ENCODE measurements around the gene PXYLP1.
"Not testable (repeated sequence)": the region's sequence is repeated elsewhere in the genome, so short reads cannot be mapped to it uniquely, and the experiment has no call there.

PXYLP1 gene

DNA sequence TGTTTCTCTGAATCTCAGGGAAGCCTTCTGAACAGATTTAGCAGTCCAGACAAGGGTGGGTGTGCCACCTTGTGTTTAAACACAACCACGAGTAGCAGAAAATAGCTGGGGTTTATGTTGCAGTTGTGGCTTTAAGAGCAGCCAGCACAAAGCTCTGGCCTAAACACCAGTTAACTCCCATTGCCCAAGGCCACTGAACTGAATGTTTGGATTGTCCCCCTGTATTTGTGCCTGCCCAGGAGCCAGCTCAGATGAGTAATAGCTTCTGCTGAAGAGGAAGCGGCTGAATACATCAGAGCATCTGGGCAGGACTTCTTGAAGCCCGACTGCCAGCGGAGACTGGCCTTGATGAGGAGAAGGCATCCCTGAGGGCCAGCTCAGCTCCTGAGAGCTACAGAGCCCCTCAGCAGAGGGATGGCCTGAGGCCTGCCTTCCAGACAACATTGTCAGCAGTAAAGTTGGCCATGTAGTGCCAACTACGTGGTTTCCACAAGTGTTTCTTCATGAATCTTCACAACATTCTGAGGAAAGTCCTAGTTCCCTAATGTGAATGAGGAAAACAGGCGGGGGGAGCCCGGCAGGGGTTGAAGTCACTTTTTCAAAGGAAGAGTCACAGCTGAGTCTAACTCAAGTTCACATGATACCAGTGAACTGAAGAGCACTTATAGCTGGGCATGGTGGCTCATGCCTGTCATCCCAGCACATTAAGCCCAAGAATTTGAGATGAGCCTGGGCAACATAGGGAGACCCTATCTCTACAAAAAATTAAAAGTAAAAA is 70.9 kb downstream of the PXYLP1 start:
- no peak for DNase-seq

DNA sequence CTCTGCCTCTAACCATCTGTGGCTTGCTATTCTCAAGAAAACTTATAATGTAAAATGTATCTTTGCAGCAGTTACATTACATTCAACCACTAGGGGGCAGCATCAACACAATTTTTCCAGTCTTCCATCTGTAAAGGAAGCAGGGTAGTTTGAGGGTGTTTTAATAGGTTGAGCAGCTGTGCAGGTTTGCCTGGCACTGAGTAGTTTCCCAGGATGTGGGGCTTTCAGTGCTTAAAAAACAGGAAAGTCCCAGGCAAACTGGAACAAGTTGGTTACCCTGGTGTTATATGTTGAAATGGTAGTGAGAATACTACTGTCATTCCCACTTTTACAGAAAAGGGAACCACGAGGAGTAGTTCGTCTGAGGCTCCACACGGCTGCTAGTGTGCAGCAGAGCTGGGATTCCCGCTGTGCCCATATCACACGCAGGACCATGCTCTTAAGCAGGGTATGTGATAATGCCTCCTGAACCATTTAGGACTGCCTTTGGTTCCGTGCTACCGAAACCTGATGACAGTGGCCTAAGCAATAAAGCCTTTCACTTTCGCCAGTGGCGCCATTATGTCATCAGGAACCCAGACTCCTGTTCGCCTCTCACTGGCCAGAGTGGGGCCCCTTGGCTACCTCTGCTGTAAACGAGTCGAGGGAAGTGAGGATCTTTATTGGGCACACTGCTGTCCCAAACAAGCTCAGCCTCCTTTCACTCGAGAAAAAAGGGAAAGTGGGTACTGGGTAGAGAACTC is 72.0 kb downstream of the PXYLP1 start:
- peak in 1 of 2 experiments; percentile 55 for DNase-seq

GRCh38 chr3:141305436-141305835 is 73.8 kb downstream of the PXYLP1 start:
- no peak for DNase-seq

GRCh38 chr3:141306276-141306675 is 74.7 kb downstream of the PXYLP1 start:
- DNase-seq, result no peak

GRCh38 chr3:141306922-141307321 is 75.3 kb downstream of the PXYLP1 start:
- DNase-seq, result peak in 1 of 2 experiments; percentile 42

GRCh38 chr3:141307351-141308059 is 75.9 kb downstream of the PXYLP1 start:
- peak in 1 of 2 experiments; percentile 58 for DNase-seq

DNA sequence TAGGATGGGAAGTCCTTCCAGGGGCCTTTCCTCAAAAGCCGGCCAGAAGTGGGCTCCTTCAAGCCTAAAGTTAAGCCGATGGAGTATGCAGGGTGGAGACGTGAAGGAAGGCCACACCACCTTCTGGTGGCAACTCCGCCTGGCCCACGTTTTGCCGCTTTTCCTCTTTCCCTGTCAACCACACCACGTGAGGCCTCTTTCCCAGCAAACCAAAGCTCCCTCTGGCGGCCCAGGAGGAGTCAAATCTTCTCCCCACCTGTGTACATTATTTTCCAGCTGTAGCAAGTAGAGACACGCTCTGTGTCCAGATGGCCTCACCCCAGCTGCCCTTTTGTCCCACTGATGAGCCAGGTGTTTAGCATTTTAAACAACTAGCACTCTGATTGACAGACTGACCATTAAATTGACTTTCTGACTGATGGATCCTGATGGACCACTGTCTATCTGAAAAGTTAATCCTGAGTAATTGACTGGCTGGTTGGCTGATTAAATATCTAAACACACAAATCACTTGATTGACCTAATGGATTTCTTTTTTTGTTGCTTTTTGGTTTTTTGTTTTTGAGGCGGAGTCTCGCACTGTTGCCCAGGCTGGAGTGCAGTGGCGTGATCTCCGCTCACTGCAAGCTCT is 77.1 kb downstream of the PXYLP1 start:
- DNase-seq, result no peak

GRCh38 chr3:141311170-141311495 is 79.5 kb downstream of the PXYLP1 start:
- DNase-seq, result no peak

DNA sequence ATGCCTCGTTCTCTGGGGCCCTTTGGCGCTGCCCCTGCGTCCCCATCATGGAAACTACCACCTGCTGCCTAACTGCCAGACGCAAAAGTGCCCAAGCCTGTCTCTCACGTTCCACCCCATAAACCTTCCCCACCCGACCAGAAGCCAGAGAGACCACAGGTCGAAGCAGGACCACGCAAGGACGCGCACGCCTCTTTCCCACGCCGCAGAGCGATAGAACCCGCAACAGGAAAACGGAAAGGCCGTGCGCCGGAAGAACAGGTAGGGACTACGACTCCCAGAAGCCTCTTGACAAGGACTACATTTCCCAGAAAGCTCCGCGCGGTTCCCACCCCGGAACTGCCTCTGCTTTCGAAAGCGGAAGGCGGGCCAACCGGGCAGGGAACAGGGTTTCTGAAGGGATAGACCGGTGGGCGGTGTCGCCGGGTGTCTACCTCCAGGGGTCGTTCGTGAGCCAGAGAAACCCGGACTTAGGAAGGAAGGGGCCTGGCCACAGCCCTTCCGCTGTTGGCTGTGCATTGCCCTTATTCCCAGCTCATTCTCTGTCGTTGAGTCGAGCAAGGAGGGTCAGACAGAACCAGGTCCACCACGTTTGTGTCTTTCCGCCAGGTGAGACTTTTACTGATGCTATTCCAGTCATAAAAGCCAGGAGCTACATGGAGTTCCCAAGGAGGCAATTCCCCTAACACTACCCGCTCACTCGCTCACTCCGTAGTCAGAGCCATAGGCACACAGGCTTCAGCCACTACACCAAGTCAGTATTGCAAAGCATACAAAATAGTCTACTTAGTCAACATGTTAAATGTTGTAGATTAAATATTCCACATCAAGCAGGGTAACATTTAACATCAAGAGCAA is 80.1 kb downstream of the PXYLP1 start:
- DNase-seq, result peak; percentile 99

DNA sequence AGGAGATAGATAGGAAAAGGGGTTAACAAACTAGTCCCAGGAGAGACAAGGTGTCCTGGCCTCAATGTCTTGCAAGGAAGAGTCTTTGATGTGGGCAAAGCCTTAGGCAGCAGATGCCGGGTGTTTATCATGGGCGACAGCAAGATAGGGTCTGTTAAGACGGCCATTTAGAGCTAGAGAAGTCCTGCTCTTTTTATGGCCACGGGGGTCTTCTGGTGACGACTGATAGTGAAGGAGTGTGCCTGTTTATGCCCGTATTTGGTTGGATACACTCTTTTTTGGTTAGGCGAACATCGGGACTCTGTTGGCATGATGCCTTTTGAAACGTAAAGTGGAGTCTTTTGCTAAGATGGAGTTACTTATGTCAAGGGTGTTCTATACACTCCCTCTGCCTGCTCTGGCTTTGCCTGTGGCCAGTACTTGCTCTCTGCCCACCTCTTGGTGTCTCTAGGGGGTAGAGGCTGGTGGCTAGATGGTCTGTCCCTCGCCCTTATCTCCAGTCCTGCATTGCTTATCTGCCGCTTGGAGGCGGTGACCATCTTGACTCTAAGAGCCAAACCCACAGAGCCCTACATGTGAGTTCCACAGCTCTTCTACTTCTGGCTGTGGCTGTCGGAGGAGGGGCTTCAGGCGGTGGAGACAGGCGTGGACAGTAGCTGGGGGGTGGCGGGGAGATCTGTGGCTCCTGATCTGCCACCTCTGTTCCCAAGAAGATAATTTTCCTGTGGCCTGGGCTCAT is 80.9 kb downstream of the PXYLP1 start:
- DNase-seq, result no peak

- DNase-seq, result no peak
These were observed 81.6 kb downstream of the PXYLP1 start for GRCh38 chr3:141313093-141313683.

DNA sequence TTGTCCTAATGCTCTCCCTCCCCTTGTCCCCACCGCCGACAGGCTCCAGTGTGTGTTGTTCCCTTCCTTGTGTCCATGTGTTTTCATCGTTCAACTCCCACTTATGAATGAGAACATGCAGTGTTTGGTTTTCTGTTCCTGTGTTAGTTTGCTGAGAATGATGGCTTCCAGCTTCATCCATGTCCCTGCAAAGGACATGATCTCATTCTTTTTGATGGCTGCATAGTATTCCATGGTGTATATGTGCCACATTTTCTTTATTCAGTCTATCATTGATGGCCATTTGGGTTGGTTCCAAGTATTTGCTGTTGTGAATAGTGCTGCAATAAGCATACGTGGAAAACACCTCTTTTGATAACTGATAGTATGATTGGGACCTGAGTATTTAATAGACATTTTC is 82.8 kb downstream of the PXYLP1 start:
- DNase-seq, result not testable (repeated sequence)

DNA sequence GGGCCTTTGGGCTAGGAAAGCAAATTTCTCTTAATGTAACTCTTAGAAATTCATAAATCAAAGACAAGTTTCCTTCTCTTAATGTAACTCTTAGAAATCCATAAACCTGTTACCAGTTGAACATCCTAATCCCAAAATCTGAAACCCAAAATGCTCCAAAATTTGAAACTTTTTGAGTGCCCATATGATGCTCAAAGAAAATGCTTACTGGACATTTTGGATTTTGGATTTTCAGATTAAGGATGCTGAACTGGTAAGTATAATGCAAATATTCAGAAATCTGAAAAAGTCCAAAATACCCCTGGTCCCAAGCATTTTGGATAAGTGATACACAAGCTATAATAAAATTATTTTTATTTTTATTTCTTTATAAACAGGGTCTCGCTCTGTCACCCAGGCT is 85.2 kb downstream of the PXYLP1 start:
- DNase-seq, result no peak

DNA sequence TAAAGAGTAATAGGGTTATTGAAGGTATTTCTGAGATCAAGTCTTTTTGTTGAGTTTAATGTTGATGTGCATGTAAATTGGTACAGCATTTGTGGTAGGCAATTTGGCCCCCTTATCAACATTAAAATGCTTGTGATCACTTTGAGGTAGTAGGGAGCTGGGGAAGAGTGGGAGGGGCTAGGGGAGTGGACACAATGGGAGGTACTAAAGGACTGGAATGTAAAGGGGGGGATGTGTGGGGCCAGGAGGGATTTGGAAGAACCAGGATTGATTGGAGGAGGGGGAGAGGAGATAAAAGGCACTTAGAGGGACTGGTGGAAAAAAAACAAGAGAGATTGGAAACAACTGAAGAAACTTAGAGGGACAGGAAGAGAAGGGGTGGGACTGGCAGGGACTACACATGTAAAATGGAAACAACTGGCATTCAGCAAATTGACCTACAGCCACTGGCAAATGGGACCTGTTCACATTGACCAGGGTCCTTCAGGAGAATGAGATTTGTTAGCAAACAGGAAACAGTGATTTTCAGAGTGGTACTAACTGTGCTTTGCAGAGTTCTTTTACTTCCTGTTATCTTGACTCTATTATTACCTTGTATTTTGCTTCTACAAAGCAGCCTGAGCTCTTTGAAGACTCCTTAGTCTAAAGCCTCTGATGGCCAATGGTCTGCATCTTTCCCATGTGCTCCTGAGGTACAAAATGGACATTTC is 88.9 kb downstream of the PXYLP1 start:
- no peak for DNase-seq

DNA sequence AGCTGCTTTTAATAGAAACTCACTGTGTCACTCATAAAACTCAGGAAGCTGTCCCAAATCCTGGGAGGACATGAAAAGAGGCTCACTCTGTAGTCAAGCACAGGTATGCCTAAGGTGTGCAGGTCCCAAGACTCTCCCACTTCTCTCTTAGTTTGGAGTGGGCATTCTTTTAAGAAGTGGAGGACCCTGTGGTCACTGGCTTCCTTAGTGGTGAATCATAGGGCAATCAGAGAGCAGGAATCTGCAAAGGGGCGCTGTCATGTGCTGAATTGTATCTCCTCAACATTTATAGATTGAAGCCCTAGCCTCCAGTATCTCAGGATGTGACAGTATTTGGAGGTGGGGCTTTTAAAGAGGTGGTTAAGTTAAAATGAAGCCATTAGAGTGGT is 89.5 kb downstream of the PXYLP1 start:
- DNase-seq, result no peak

DNA sequence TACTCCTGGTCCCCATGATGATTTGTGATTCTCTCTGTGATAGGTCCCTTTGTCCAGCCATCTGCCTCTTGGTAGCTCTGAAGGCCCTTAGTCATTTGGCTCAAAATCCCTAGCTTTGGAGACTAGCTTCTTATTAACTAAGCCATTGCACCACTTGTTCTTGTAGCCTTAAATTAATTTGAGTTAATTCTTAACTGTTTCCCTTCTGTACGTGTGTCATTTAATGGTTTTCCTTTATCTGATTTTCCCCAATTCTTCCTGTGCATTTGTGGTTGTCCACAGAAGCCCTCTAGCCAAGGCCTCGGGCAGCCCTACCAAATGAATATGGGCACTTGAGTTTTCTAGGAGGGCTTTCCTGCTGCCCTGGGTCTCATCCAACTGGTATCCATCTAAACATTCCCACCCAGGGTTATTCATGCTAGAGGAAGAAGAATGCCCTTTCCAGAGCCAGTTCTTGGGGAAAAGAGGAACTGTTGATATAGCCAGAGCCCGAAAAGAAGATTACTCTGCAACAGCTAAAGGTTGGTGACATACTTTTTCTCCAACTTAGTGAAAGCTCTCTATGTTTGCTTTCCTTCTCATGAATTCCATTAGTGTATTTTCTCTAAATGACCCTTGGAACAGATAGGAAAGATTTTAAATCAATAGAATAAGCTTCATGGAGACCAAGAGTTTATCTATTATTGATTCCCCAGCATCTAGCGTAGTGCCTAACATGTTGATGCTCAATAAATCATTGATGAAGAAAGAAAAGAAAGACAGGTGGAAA is 92.5 kb downstream of the PXYLP1 start:
- no peak for DNase-seq

DNA sequence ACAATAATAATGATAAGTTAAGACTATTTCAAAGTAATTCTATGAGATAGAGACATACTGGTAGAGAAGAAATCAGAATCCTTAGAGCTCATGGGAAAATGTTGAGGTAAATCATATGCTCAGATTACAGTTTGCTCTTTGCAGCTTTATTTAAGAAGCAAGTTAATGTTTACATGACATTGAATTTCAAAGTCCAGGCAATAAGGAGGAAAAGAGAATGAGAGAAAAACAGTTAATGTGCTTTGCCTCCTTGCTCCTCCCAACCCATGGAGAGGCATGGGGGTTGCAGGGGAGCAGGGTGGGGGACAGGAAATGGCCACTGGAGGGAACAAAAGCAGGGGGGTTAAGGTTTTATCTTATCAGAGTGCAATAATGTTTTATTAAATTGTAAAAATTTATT is 94.5 kb downstream of the PXYLP1 start:
- DNase-seq, result no peak

GRCh38 chr3:141326626-141327025 is 95.0 kb downstream of the PXYLP1 start:
- DNase-seq, result no peak

DNA sequence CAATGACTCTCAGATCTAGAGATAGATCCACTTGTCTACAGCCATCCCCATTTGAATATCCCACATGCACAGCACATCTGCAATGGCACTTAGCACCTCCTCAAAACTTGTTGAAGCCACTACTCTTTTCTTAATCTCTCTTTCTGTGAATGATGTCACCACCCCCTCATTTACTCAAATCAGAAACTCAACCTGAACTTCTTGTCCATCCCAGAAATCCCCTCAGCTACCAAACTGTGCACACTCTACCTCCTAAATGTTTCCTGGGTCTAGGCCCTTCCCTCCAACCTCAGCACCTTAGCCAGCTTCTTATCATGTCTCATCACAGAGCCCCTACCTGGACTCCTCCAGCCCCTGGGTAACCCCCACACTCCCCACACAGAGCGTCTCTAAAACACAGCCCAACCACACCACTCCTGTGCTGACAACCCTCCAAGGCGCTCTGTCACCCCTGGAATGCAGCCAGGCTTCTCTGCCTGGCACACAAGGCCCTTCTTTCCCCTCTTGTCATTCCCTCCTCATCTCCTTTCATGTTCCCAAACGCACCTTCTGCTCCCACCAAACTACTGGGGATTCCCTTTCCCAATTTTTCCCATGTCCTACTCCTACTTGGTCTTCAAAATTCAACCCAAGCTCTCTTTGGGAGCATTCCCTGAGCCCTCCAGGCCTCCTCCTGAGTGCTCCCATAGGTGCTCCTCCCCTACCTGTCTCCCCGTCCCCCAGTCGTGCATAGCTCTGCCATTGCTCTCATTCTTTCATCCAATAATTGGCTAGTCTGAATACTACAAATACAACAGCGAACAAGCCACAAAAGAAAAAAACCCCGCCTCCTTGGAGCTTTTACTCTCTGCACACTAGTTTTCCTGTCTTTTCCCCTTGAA is 96.9 kb downstream of the PXYLP1 start:
- DNase-seq, result peak; percentile 27 to 33
